MM.1S (cell line): Measurements from ENCODE around the gene HRNR.

Source experiments
- DNase-seq: peaks from one replicate; pipeline ENCODE4 v3.0.0-alpha.2; 2015
- H2AFZ ChIP-seq: fragments of 300-600 bp; sonication (generic); 2 replicates; pipeline ENCODE4 v1.6.0; 2016; ENCODE audit warnings: antibody characterized with exemption, low read length
- H3F3A ChIP-seq: fragments of 300-600 bp; sonication (generic); 2 replicates; pipeline ENCODE4 v1.6.1; 2016; ENCODE audit warnings: mild to moderate bottlenecking, antibody characterized with exemption, low read length, moderate library complexity, mixed read lengths; ENCODE audit not compliant: insufficient read depth
- H3K27ac ChIP-seq: fragments of 300-600 bp; sonication (generic); 2 replicates; pipeline ENCODE4 v1.5.1; 2016; ENCODE audit warnings: mild to moderate bottlenecking, low read length
- H3K27me3 ChIP-seq: fragments of 300-600 bp; sonication (generic); replicated peaks from 2 replicates; pipeline ENCODE4 v1.6.0; 2016; ENCODE audit warnings: low read length; ENCODE audit not compliant: insufficient read depth
- H3K36me3 ChIP-seq: fragments of 300-600 bp; sonication (generic); replicated peaks from 2 replicates; pipeline ENCODE4 v1.6.1; 2016; ENCODE audit warnings: mild to moderate bottlenecking, low read length, mixed read lengths; ENCODE audit not compliant: insufficient read depth
- H3K4me1 ChIP-seq: fragments of 300-600 bp; sonication (generic); 2 replicates; pipeline ENCODE4 v1.6.1; 2016; ENCODE audit warnings: low read length, mixed read lengths
- H3K4me2 ChIP-seq: fragments of 300-600 bp; sonication (generic); 2 replicates; pipeline ENCODE4 v1.6.0; 2016; ENCODE audit warnings: low read depth, low read length
- H3K4me3 ChIP-seq: fragments of 300-600 bp; sonication (generic); 2 replicates; pipeline ENCODE4 v1.5.1; 2016; ENCODE audit warnings: low read length, mixed read lengths
- H3K79me2 ChIP-seq: fragments of 300-600 bp; sonication (generic); 2 replicates; pipeline ENCODE4 v1.6.1; 2016; ENCODE audit warnings: mixed run types, low read length, mixed read lengths
- H3K9ac ChIP-seq: fragments of 300-600 bp; sonication (generic); 2 replicates; pipeline ENCODE4 v1.6.1; 2016; ENCODE audit warnings: low read length, mixed read lengths
- H3K9me2 ChIP-seq: fragments of 300-600 bp; sonication (generic); replicated peaks from 2 replicates; pipeline ENCODE4 v1.6.1; 2016; ENCODE audit warnings: mild to moderate bottlenecking, low read length, mixed read lengths; ENCODE audit not compliant: insufficient read depth
- H3K9me3 ChIP-seq: fragments of 300-600 bp; sonication (generic); replicated peaks from 2 replicates; pipeline ENCODE4 v1.6.1; 2016; ENCODE audit warnings: mild to moderate bottlenecking, low read length, mixed read lengths; ENCODE audit not compliant: insufficient read depth
- H4K20me1 ChIP-seq: fragments of 300-600 bp; sonication (generic); 2 replicates; pipeline ENCODE4 v1.6.1; 2016; ENCODE audit warnings: mild to moderate bottlenecking, low read length, moderate library complexity, mixed read lengths; ENCODE audit not compliant: insufficient read depth
- EZH2 ChIP-seq: fragments of 300-600 bp; sonication (generic); optimal IDR thresholded peaks from 2 replicates; pipeline ENCODE3; 2017; ENCODE audit warnings: low read depth, mild to moderate bottlenecking, antibody characterized with exemption, low read length, mixed read lengths
- EZH2phosphoT487 ChIP-seq: fragments of 300-600 bp; sonication (generic); IDR thresholded peaks from 2 replicates; pipeline ENCODE4 v1.6.1; 2018; ENCODE audit warnings: antibody characterized with exemption, low read length
- TF ChIP-seq, protein P1 (sequence below): fragments of 300-600 bp; sonication (generic); IDR thresholded peaks from 2 replicates; pipeline ENCODE4 v1.5.1; 2016; ENCODE audit warnings: antibody characterized with exemption, low read length, mixed read lengths

HRNR gene

GRCh38 chr1:152182431-152182830, 41.6 kb downstream of the HRNR start:
- no peak overlapping the region for H3K9ac ChIP-seq
- no peaks in the 10 kb centered on the region for H4K20me1 ChIP-seq
- TF ChIP-seq, protein P1, sequence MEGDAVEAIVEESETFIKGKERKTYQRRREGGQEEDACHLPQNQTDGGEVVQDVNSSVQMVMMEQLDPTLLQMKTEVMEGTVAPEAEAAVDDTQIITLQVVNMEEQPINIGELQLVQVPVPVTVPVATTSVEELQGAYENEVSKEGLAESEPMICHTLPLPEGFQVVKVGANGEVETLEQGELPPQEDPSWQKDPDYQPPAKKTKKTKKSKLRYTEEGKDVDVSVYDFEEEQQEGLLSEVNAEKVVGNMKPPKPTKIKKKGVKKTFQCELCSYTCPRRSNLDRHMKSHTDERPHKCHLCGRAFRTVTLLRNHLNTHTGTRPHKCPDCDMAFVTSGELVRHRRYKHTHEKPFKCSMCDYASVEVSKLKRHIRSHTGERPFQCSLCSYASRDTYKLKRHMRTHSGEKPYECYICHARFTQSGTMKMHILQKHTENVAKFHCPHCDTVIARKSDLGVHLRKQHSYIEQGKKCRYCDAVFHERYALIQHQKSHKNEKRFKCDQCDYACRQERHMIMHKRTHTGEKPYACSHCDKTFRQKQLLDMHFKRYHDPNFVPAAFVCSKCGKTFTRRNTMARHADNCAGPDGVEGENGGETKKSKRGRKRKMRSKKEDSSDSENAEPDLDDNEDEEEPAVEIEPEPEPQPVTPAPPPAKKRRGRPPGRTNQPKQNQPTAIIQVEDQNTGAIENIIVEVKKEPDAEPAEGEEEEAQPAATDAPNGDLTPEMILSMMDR, result peak; percentile 94
- TF ChIP-seq EZH2phosphoT487 (no peak), EZH2 (no peak)
- DNase-seq, result peak; percentile 56
- 0 out of 2 replicates have a peak, but pooled peaks cover 6% of the 10 kb centered on the region for H3K27me3 ChIP-seq
- no peaks in the 10 kb centered on the region for H3F3A ChIP-seq
- no peaks in the 10 kb centered on the region for H3K9me2 ChIP-seq
- no peak overlapping the region for H3K4me2 ChIP-seq
- no peak overlapping the region for H3K27ac ChIP-seq
- H2AFZ ChIP-seq, result no peak overlapping the region
- H3K4me3 ChIP-seq, result no peak overlapping the region
- H3K4me1 ChIP-seq, result no peaks in the 10 kb centered on the region
- H3K79me2 ChIP-seq, result no peaks in the 10 kb centered on the region
- H3K36me3 ChIP-seq, result no peaks in the 10 kb centered on the region
- no peaks in the 10 kb centered on the region for H3K9me3 ChIP-seq

GRCh38 chr1:152179566-152179965, 44.4 kb downstream of the HRNR start:
- Histone ChIP-seq H3K79me2 (no peaks in the 10 kb centered on the region), H3K9me3 (no peaks in the 10 kb centered on the region), H3F3A (no peaks in the 10 kb centered on the region), H3K36me3 (no peaks in the 10 kb centered on the region), H3K4me1 (no peaks in the 10 kb centered on the region), H2AFZ (no peak overlapping the region), H3K9ac (no peak overlapping the region), H3K4me3 (no peak overlapping the region), H4K20me1 (no peaks in the 10 kb centered on the region), H3K4me2 (no peak overlapping the region), H3K9me2 (no peaks in the 10 kb centered on the region), H3K27ac (no peak overlapping the region), H3K27me3 (no peaks in the 10 kb centered on the region)
- TF ChIP-seq EZH2 (no peak), EZH2phosphoT487 (no peak)
- TF ChIP-seq, protein P1, result no peak
- DNase-seq, result no peak

- no peaks in the 10 kb centered on the region for H3K79me2 ChIP-seq
- peaks cover 41% of the 10 kb centered on the region for H3K4me1 ChIP-seq
- peaks cover 18% of the 10 kb centered on the region for H3F3A ChIP-seq
- TF ChIP-seq EZH2 (no peak), EZH2phosphoT487 (no peak)
- TF ChIP-seq, protein P1, result no peak
- no peaks in the 10 kb centered on the region for H3K9me3 ChIP-seq
- H3K27me3 ChIP-seq, result no peaks in the 10 kb centered on the region
- peak overlapping the region; percentile 42; the same call in 1 of the 2 replicates for H3K27ac ChIP-seq
- no peaks in the 10 kb centered on the region for H3K9me2 ChIP-seq
- no peaks in the 10 kb centered on the region for H3K36me3 ChIP-seq
- H3K9ac ChIP-seq, result no peak overlapping the region
- peak; percentile 59 for DNase-seq
- peak overlapping the region; percentile 1; the same call in 1 of the 2 replicates for H3K4me3 ChIP-seq
- no peaks in the 10 kb centered on the region for H4K20me1 ChIP-seq
- H3K4me2 ChIP-seq, result peak overlapping the region; percentile 61
- H2AFZ ChIP-seq, result peak overlapping the region; percentile 64
Measured at GRCh38 chr1:152170287-152170905, 53.6 kb downstream of the HRNR start.
